Activated CD4-positive, alpha-beta T cell treated with anti-CD3 and anti-CD28 coated beads, Interleukin-2, Interleukin-4, amounts not matched to agents 100 ng/mL and 50 ng/mL, durations not matched to agents 16 hours and 8 hours (primary cell): Measurements from ENCODE around the gene ARMCX2.
"Not testable (repeated sequence)": the region's sequence is repeated elsewhere in the genome, so short reads cannot be mapped to it uniquely, and the experiment has no call there.

Experiments
- DNase-seq: peaks from one replicate; pipeline ENCODE4 v3.0.0-alpha.2; 2020; ENCODE audit warnings: low spot score

Gene ARMCX2

GRCh38 chrX:101659601-101660063, at the start of gene ARMCX2:
Gene ARMCX2, minus strand, starts transcription at chrX:101659850. Its CDS starts 2,262 bp downstream, at chrX:101657588.
- no peak for DNase-seq

- DNase-seq, result no peak
Observed at GRCh38 chrX:101709384-101709783, 49.7 kb upstream of the ARMCX2 start.

GRCh38 chrX:101708163-101708562, 48.5 kb upstream of the ARMCX2 start:
- DNase-seq, result no peak

GRCh38 chrX:101693476-101693875, 33.8 kb upstream of the ARMCX2 start:
- no peak for DNase-seq

- no peak for DNase-seq
Observed at GRCh38 chrX:101691835-101692234, 32.2 kb upstream of the ARMCX2 start.

- DNase-seq, result no peak
Observed at GRCh38 chrX:101686574-101686973, 26.9 kb upstream of the ARMCX2 start.

GRCh38 chrX:101685923-101686322, 26.3 kb upstream of the ARMCX2 start:
- no peak for DNase-seq

- no peak for DNase-seq
Observed at GRCh38 chrX:101682723-101683122, 23.1 kb upstream of the ARMCX2 start.

GRCh38 chrX:101677028-101677427, 17.4 kb upstream of the ARMCX2 start:
- DNase-seq, result no peak

GRCh38 chrX:101676571-101676970, 16.9 kb upstream of the ARMCX2 start:
- DNase-seq, result no peak

GRCh38 chrX:101668143-101668542, 8.5 kb upstream of the ARMCX2 start:
- no peak for DNase-seq

GRCh38 chrX:101658661-101659491, 774 bp downstream of the ARMCX2 start:
- peak; percentile 41 for DNase-seq

- no peak for DNase-seq
Observed at GRCh38 chrX:101657495-101657894, 2.2 kb downstream of the ARMCX2 start.

GRCh38 chrX:101656817-101657216, 2.8 kb downstream of the ARMCX2 start:
- no peak for DNase-seq

GRCh38 chrX:101655534-101655933, 4.1 kb downstream of the ARMCX2 start:
- DNase-seq, result no peak

- not testable (repeated sequence) for DNase-seq
Observed at GRCh38 chrX:101647716-101648115, 11.9 kb downstream of the ARMCX2 start.

GRCh38 chrX:101642093-101642492, 17.6 kb downstream of the ARMCX2 start:
- no peak for DNase-seq

GRCh38 chrX:101639583-101639982, 20.1 kb downstream of the ARMCX2 start:
- no peak for DNase-seq

GRCh38 chrX:101619364-101619763, 40.3 kb downstream of the ARMCX2 start:
- DNase-seq, result no peak

- DNase-seq, result peak; percentile 67
Observed at GRCh38 chrX:101617211-101618191, 42.1 kb downstream of the ARMCX2 start, which contains the start of gene ARMCX6. Gene ARMCX6, minus strand, starts transcription at chrX:101618000. Its CDS starts 1,380 bp downstream, at chrX:101616620.

GRCh38 chrX:101605728-101606127, 53.9 kb downstream of the ARMCX2 start:
- DNase-seq, result no peak
